Caco-2 (cell line): ENCODE measurements around the gene IZUMO4. TPM values are rescaled to one million over a fixed set of nuclear protein-coding genes. Genes with fewer than 3 reads are reported as not detected.

Experiments
- BruUV-seq: library from RNA; stranded (reverse); fragments of 400-500 nt; replicated peaks from 2 replicates; lab custom pipeline; 2021; lab: Mats Ljungman, UMichigan
- CTCF ChIA-PET: fragments of 300-600 bp; sonication (Branson Sonifier 250); formaldehyde crosslinking; loops from one replicate; lab custom pipeline; 2022; ENCODE audit warnings: antibody characterized with exemption; lab: Charles Lee
- POLR2A ChIA-PET: fragments of 300-600 bp; sonication (Branson Sonifier 250); formaldehyde crosslinking; loops from one replicate; lab custom pipeline; 2022; ENCODE audit warnings: antibody characterized with exemption; lab: Charles Lee
- DNase-seq, 2 experiments: peaks; one replicate each; pipeline versions ENCODE4 v3.0.0 to v3.0.0-alpha.2; 2020 to 2022
- H3K27me3 ChIP-seq: replicated peaks from 2 replicates; pipeline ENCODE4 v1.6.0; 2011; ENCODE audit warnings: low read length; ENCODE audit not compliant: control insufficient read depth, insufficient read depth
- H3K36me3 ChIP-seq: 2 replicates; pipeline ENCODE4 v1.5.1; 2011; ENCODE audit warnings: low read length; ENCODE audit not compliant: control insufficient read depth, insufficient read depth
- H3K4me1 ChIP-seq: fragments of 250-450 bp; sonication (Bioruptor Pico); 2 replicates; pipeline ENCODE4 v1.5.1; 2020; ENCODE audit warnings: mild to moderate bottlenecking
- H3K4me3 ChIP-seq: 2 replicates; pipeline ENCODE4 v1.5.1; 2011; ENCODE audit warnings: low read depth, mild to moderate bottlenecking, control low read depth, low read length
- H3K9me3 ChIP-seq: fragments of 250-450 bp; sonication (Bioruptor Pico); 2 replicates; pipeline ENCODE4 v1.5.1; 2020; ENCODE audit warnings: mild to moderate bottlenecking, moderate library complexity
- H3K27ac Mint-ChIP-seq: one replicate; pipeline ENCODE4 v1.8.0; 2022; ENCODE audit warnings: mixed read lengths; ENCODE audit not compliant: unreplicated experiment
- H3K27me3 Mint-ChIP-seq: one replicate; pipeline ENCODE4 v1.8.0; 2022; ENCODE audit warnings: mixed read lengths; ENCODE audit not compliant: insufficient read depth, unreplicated experiment
- H3K36me3 Mint-ChIP-seq: one replicate; pipeline ENCODE4 v1.8.0; 2022; ENCODE audit warnings: mild to moderate bottlenecking, mixed read lengths; ENCODE audit not compliant: insufficient read depth, unreplicated experiment
- H3K4me1 Mint-ChIP-seq: one replicate; pipeline ENCODE4 v1.8.0; 2022; ENCODE audit warnings: low read depth, mixed read lengths; ENCODE audit not compliant: unreplicated experiment
- H3K4me3 Mint-ChIP-seq: one replicate; pipeline ENCODE4 v1.8.0; 2022; ENCODE audit warnings: mild to moderate bottlenecking, moderate library complexity, mixed read lengths; ENCODE audit not compliant: unreplicated experiment
- H3K9me3 Mint-ChIP-seq: one replicate; pipeline ENCODE4 v1.8.0; 2022; ENCODE audit warnings: mixed read lengths; ENCODE audit not compliant: unreplicated experiment
- intact Hi-C: fragments of 100-400 bp; cut with micrococcal nuclease; formaldehyde crosslinking; loops from one replicate; pipeline ENCODE4 v1.10.0; 2022; ENCODE audit not compliant: unreplicated experiment
- total RNA-seq: library from RNA; stranded (reverse); gene quantifications from 2 replicates; pipeline ENCODE4 v1.2.3, GENCODE V29; 2022
- TF ChIP-seq, protein P1 (sequence below), 2 experiments: fragments of 200-600 bp in 1 of 2; IDR thresholded peaks; 1 replicate in 1 of 2; 2 replicates in 1 of 2; pipeline versions ENCODE4 v1.5.1 to v1.8.0; 2011 to 2022; ENCODE audit warnings: antibody characterized with exemption in 1 of 2, control low read depth in 1 of 2, inconsistent platforms in 1 of 2, low read depth in 1 of 2, low read length in 1 of 2, mild to moderate bottlenecking in 1 of 2, moderate library complexity in 1 of 2; ENCODE audit not compliant: insufficient read depth in 1 of 2, severe bottlenecking in 1 of 2, unreplicated experiment in 1 of 2

Gene IZUMO4
- total RNA-seq, 1 experiment from 2014 or later = 1.1 TPM

DNA sequence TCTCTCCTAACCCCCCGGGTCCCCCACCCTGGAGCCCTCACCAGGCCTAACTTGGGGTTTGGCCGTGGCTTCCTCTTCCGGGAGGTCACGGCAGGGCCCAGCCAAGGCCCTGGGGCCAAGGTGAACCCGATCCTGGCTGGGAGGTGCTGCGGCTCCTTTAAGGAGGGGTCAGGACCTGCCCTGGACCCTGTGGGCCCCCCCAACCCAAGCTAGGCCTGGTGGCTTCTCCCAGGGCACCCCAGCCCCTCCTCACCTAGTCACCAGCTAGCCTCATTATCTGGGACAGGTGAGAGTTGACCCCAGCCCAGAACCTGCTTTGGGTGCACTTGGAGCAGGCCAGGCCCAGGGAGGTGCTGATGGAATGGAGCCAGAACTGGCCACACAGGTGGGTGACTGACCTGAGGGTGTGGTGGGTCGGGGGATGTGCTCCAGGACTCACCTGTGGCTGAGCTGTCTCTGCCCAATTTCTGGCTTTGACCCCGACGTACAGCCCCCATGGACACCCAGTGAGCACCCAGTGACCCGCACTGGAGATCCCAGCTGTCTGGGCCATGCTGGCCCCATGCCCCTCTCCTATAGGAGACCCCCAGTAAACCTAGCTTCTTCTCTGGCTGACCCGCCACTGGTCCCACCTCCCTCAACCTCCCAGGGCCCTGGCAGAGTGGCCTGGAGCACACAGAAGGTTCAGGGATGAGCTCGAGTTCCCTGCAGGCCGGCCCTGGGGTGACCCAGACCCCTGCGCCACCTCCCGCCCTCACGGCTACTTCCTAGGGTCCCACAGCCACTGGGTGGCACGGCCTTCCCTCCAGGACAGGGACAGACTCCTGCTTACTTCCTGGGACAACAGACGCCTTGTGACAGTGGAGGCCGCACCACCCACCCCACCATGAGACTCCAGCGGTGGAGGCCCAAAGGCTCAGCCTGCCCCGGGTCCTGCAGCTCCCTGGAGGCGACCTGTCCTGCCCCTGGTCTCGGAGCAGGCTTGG lies 38.9 kb upstream of the IZUMO4 start:
- Mint-ChIP-seq H3K4me1 (no peaks in the 10 kb centered on the region), H3K9me3 (no peaks in the 10 kb centered on the region), H3K27ac (peak overlapping the region; percentile 63), H3K27me3 (no peaks in the 10 kb centered on the region), H3K36me3 (peaks cover 14% of the 10 kb centered on the region), H3K4me3 (no peak overlapping the region)
- H3K4me1 ChIP-seq = peaks cover 24% of the 10 kb centered on the region
- BruUV-seq = no TSS peak
- TF ChIP-seq, protein P1, sequence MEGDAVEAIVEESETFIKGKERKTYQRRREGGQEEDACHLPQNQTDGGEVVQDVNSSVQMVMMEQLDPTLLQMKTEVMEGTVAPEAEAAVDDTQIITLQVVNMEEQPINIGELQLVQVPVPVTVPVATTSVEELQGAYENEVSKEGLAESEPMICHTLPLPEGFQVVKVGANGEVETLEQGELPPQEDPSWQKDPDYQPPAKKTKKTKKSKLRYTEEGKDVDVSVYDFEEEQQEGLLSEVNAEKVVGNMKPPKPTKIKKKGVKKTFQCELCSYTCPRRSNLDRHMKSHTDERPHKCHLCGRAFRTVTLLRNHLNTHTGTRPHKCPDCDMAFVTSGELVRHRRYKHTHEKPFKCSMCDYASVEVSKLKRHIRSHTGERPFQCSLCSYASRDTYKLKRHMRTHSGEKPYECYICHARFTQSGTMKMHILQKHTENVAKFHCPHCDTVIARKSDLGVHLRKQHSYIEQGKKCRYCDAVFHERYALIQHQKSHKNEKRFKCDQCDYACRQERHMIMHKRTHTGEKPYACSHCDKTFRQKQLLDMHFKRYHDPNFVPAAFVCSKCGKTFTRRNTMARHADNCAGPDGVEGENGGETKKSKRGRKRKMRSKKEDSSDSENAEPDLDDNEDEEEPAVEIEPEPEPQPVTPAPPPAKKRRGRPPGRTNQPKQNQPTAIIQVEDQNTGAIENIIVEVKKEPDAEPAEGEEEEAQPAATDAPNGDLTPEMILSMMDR (IDR thresholded peaks at IDR 0.05; ENCODE audit: insufficient read depth in 1 of 2, low read depth in 1 of 2, low read length in 1 of 2, severe bottlenecking in 1 of 2, unreplicated experiment in 1 of 2) = no peak
- POLR2A ChIA-PET = no interaction called here
- DNase-seq = no peak
- H3K4me3 ChIP-seq = no peak overlapping the region
- intact Hi-C loops = no loop called here
- no peaks in the 10 kb centered on the region for H3K36me3 ChIP-seq
- H3K9me3 ChIP-seq = no peaks in the 10 kb centered on the region
- CTCF ChIA-PET = no interaction called here
- H3K27me3 ChIP-seq = no peaks in the 10 kb centered on the region

DNA sequence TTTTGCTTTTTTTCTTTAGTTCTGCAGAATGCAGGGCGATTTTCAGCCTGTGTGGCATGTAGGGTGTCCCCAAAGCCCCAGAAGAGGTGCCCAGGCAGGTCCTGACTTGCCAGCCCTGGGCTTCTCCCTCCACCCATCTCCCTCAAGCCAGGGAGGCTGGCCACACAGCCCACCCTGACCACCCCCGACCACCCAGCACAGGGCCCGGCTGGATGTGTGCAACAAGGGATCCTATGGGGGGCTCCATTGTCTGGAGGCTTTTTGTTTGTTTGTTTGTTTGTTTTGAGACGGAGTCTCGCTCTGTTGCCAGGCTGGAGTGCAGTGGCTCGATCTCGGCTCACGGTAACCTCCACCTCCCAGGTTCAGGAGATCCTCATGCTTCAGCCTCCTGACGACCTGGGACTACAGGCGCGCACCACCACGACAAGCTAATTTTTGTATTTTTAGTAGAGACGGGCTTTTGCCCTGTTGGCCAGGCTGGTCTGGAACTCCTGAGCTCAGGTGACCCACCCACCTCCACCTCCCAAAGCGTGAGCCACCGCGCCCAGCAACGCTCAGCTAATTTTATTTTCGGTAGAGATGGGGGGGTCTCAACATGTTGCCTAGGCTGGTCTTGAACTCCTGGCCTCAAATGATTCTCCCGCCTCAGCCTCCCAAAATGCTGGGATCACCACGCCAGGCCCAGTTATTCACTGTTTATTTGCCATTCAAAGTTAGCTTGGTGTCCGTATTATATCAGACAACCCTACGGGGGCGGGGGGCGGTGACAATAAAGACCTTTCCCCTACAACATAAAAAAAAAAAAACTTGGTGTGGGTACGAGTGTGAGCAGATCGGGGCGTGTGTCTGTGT lies 37.9 kb upstream of the IZUMO4 start:
- no peaks in the 10 kb centered on the region for H3K36me3 ChIP-seq

More for the DNA sequence above, 37.9 kb upstream of the IZUMO4 start:
- H3K27me3 Mint-ChIP-seq = no peaks in the 10 kb centered on the region
- peaks cover 14% of the 10 kb centered on the region for H3K36me3 Mint-ChIP-seq
- intact Hi-C loops = no loop called here
- POLR2A ChIA-PET = no interaction called here
- Histone ChIP-seq H3K4me1 (peaks cover 24% of the 10 kb centered on the region), H3K27me3 (no peaks in the 10 kb centered on the region), H3K4me3 (no peak overlapping the region), H3K9me3 (no peaks in the 10 kb centered on the region)
- BruUV-seq = no TSS peak
- no peak overlapping the region for H3K4me3 Mint-ChIP-seq
- CTCF ChIA-PET = no interaction called here
- no peaks in the 10 kb centered on the region for H3K4me1 Mint-ChIP-seq
- peak overlapping the region; percentile 97 for H3K27ac Mint-ChIP-seq
- DNase-seq = no peak
- TF ChIP-seq, protein P1 (IDR thresholded peaks at IDR 0.05; ENCODE audit: insufficient read depth in 1 of 2, low read depth in 1 of 2, low read length in 1 of 2, severe bottlenecking in 1 of 2, unreplicated experiment in 1 of 2) = no peak
- no peaks in the 10 kb centered on the region for H3K9me3 Mint-ChIP-seq
